Fibroblast of skin of back (primary cell): ENCODE measurements around the gene DDX10.

Experiments
- DNase-seq: peaks from one replicate; pipeline ENCODE4 v3.0.0-alpha.2; 2013

DDX10 gene

GRCh38 chr11:108947654-108948570 lies 283.0 kb downstream of the DDX10 start:
- peak; percentile 59 for DNase-seq

GRCh38 chr11:108958368-108959104 lies 293.7 kb downstream of the DDX10 start:
- DNase-seq = peak; percentile 80

- peak; percentile 31 for DNase-seq
These were observed 294.4 kb downstream of the DDX10 start for GRCh38 chr11:108959105-108959761.

- DNase-seq = no peak
These were observed 295.0 kb downstream of the DDX10 start for GRCh38 chr11:108959874-108960273.

- DNase-seq = peak; percentile 44
These were observed 295.6 kb downstream of the DDX10 start for GRCh38 chr11:108960501-108960900.

GRCh38 chr11:108961095-108961494 lies 296.2 kb downstream of the DDX10 start:
- DNase-seq = no peak

- DNase-seq = peak; percentile 11
These were observed 298.2 kb downstream of the DDX10 start for GRCh38 chr11:108963118-108963517.

- peak; percentile 52 for DNase-seq
These were observed 300.6 kb downstream of the DDX10 start for GRCh38 chr11:108965306-108966001.

- peak; percentile 55 for DNase-seq
These were observed 301.3 kb downstream of the DDX10 start for GRCh38 chr11:108966206-108966605.

- DNase-seq = no peak
These were observed 302.1 kb downstream of the DDX10 start for GRCh38 chr11:108966978-108967377.

- DNase-seq = peak; percentile 27
These were observed 302.7 kb downstream of the DDX10 start for GRCh38 chr11:108967571-108967970.

GRCh38 chr11:108970221-108970991 lies 305.5 kb downstream of the DDX10 start:
- DNase-seq = no peak

- peak; percentile 94 for DNase-seq
These were observed 308.7 kb downstream of the DDX10 start for GRCh38 chr11:108973402-108974162.

GRCh38 chr11:108975026-108975425 lies 310.2 kb downstream of the DDX10 start:
- peak; percentile 28 for DNase-seq

- DNase-seq = no peak
These were observed 310.8 kb downstream of the DDX10 start for GRCh38 chr11:108975641-108976071.

- DNase-seq = peak; percentile 43
These were observed 319.0 kb downstream of the DDX10 start for GRCh38 chr11:108983636-108984420.

GRCh38 chr11:108984523-108984922 lies 319.7 kb downstream of the DDX10 start:
- DNase-seq = no peak

GRCh38 chr11:108985236-108985944 lies 320.5 kb downstream of the DDX10 start:
- no peak for DNase-seq

- peak; percentile 76 for DNase-seq
These were observed 321.0 kb downstream of the DDX10 start for GRCh38 chr11:108985945-108986279.
